ENCODE measurements around the gene GAL3ST2.

DNA sequence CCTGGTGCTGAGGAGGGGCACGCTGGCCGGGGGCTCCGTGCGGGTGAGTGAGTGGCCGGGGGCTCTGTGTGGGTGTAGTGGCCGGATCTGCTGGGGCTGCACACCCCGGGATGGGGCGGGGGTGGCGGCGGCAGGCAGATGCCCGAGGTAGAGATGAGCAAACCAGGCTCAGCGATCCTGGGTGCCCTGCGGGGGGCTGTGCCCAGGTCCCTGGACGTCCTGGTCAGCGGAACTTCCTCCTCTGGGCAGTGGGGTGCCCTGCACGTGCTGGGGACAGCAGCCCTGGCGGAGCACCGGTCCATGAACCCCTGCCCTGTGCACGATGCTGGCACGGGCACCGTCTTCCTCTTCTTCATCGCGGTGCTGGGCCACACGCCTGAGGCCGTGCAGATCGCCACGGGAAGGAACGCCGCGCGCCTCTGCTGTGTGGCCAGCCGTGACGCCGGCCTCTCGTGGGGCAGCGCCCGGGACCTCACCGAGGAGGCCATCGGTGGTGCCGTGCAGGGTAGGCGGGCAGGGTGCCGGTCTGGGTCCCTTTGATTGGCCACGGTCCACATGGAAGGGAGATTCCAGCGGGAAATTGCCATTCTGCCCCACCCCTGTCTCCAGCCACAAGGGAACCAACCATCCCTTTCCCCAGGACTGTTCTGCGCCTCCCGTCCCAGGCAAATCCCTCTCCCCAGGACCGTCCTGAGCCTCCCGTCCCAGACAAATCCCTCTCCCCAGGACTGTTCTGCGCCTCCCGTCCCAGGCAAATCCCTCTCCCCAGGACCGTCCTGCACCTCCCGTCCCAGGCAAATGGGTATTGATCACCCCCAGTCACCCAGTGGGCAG is 38.2 kb downstream of the GAL3ST2 start:
- TF ChIP-seq CTCF (conservative IDR thresholded peaks at IDR 0.05; ENCODE audit: low read length): no peak
- TF ChIP-seq EZH2phosphoT487 (IDR thresholded peaks at IDR 0.05; ENCODE audit: borderline replicate concordance, low read depth, low read length): no peak
